Suprapubic skin (tissue), 3 donors: ENCODE measurements around the gene TTL.

Experiments used
- POLR2AphosphoS5 ChIP-seq, 3 donors: sonication (generic); formaldehyde crosslinking; IDR thresholded peaks; one replicate each; pipeline ENCODE4 v1.6.1; 2017; ENCODE audit warnings: antibody characterized with exemption in 3 of 3
- TF ChIP-seq, protein P1 (sequence below), 2 donors: fragments of 200-600 bp in 1 of 2; fragments of 450-650 bp in 1 of 2; sonication (generic) in 1 of 2; IDR thresholded peaks; one replicate each; pipeline ENCODE4 v1.5.1; 2016 to 2019; ENCODE audit warnings: antibody characterized with exemption in 2 of 2, mild to moderate bottlenecking in 1 of 2, moderate library complexity in 1 of 2

DNA sequence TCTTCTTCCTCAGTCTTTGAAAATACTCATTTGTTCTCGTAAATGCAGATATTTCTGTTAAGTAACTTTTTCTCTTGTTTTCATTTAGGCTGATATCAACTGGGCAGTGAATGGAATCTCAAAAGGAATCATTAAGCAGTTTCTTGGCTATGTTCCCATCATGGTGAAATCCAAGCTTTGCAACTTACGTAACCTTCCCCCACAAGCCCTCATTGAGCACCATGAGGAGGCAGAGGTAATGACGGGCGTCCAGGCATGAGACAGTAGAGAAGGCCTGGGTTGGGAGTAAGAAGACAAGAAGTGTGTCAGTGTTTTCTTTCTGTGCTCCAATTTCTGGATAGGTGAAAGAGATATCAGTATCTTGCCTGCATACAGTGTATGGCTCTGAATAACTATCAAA lies 65.4 kb downstream of the TTL start:
- TF ChIP-seq, protein P1, sequence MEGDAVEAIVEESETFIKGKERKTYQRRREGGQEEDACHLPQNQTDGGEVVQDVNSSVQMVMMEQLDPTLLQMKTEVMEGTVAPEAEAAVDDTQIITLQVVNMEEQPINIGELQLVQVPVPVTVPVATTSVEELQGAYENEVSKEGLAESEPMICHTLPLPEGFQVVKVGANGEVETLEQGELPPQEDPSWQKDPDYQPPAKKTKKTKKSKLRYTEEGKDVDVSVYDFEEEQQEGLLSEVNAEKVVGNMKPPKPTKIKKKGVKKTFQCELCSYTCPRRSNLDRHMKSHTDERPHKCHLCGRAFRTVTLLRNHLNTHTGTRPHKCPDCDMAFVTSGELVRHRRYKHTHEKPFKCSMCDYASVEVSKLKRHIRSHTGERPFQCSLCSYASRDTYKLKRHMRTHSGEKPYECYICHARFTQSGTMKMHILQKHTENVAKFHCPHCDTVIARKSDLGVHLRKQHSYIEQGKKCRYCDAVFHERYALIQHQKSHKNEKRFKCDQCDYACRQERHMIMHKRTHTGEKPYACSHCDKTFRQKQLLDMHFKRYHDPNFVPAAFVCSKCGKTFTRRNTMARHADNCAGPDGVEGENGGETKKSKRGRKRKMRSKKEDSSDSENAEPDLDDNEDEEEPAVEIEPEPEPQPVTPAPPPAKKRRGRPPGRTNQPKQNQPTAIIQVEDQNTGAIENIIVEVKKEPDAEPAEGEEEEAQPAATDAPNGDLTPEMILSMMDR (IDR thresholded peaks at IDR 0.05) = no peak
- no peak for TF ChIP-seq POLR2AphosphoS5 (IDR thresholded peaks at IDR 0.05)
